ENCODE measurements around the gene FXYD3.

FXYD3 gene

DNA sequence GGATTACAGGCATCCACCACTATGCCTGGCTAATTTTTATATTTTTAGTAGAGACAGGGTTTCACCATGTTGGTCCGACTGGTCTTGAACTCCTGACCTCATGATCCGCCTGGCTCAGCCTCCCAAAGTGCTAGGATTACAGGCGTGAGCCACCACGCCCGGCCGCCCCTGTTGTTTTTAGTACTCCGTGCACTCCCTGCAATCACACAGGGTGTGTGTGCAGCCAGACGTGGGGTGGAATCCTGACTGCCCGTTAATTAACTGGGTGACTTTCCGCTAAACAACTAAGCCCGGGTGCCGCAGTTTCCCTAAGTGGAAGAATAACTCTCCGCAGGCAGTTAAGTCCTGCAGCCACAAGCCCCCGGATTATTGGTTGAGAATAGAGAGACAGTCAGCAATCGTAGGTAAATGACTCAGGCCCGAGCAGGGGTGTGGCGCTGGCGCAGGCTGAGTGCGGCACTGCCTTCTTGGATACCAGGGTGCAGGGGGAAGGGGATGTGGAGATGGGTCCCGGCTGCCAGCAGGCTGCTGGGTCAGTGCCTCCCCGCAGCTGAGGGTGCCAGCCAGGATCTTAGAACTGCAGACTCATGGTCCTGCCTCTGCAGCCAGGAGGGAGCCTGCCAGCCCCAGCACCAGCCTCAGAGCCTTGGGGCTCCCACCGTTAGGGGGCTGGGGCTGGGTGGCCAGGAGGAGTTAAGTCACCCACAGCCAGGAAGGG lies 6.1 kb upstream of the FXYD3 start:
- no peak overlapping the region for H3K4me3 ChIP-seq (ENCODE audit: low read depth in 1 of 2, low read length in 2 of 2)
- peaks cover 0 to 4% of the 10 kb centered on the region in 2 donors for H3K4me1 ChIP-seq (ENCODE audit: control insufficient read depth in 1 of 2, insufficient read depth in 2 of 2, low read length in 2 of 2)
- H3K9me3 ChIP-seq (ENCODE audit: control insufficient read depth in 1 of 2, low read length in 2 of 2): no peaks in the 10 kb centered on the region
- no peaks in the 10 kb centered on the region for H3K27me3 ChIP-seq (ENCODE audit: low read depth, low read length)
- no peaks in the 10 kb centered on the region for H3K36me3 ChIP-seq (ENCODE audit: control insufficient read depth in 1 of 2, insufficient read depth in 2 of 2, low read length in 2 of 2)
- H3K27ac ChIP-seq (ENCODE audit: low read length): no peak overlapping the region

- Histone ChIP-seq H3K27me3 (ENCODE audit: low read depth, low read length) (no peaks in the 10 kb centered on the region), H3K27ac (ENCODE audit: low read length) (no peak overlapping the region), H3K9me3 (ENCODE audit: control insufficient read depth in 1 of 2, low read length in 2 of 2) (no peaks in the 10 kb centered on the region), H3K4me1 (ENCODE audit: control insufficient read depth in 1 of 2, insufficient read depth in 2 of 2, low read length in 2 of 2) (peaks cover 0 to 8% of the 10 kb centered on the region in 2 donors), H3K36me3 (ENCODE audit: control insufficient read depth in 1 of 2, insufficient read depth in 2 of 2, low read length in 2 of 2) (no peaks in the 10 kb centered on the region), H3K4me3 (ENCODE audit: low read depth in 1 of 2, low read length in 2 of 2) (no peak overlapping the region)
These were observed 4.6 kb upstream of the FXYD3 start for GRCh38 chr19:35110974-35111373.

DNA sequence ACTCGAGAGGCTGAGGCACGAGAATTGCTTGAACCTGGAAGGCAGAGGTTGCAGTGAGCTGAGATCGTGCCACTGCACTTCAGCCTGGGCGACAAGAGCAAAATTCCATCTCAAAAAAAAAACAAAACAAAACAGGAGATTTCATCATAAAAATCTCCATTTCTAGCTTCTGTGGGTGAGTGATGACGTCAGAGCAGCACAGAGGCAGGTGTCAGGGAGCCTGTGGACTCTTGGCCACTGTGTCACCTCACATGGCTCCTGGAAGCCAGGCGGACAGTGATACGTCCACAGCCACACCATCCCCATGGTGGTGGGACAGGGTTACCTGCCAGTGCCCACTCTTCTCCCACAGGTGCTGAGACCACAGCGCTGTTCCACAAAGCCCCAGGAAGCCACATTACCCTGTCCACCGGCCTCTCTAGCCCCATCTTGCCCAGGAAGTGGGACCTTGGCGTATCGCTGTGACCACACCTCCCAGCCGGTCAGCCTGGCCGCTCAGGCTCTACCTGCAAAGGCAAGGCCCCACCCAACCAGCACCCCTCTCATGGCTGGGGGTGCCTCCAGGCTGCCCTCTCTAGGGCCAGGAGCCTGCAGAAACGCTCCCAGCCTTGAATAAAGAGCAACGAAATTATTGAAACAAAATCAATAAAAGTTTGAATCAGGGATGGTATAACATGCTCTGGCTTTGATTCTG lies 2.5 kb upstream of the FXYD3 start:
- Histone ChIP-seq H3K4me3 (ENCODE audit: low read depth in 1 of 2, low read length in 2 of 2) (no peak overlapping the region), H3K4me1 (ENCODE audit: control insufficient read depth in 1 of 2, insufficient read depth in 2 of 2, low read length in 2 of 2) (peaks cover 0 to 8% of the 10 kb centered on the region in 2 donors), H3K27me3 (ENCODE audit: low read depth, low read length) (no peaks in the 10 kb centered on the region), H3K9me3 (ENCODE audit: control insufficient read depth in 1 of 2, low read length in 2 of 2) (no peaks in the 10 kb centered on the region), H3K36me3 (ENCODE audit: control insufficient read depth in 1 of 2, insufficient read depth in 2 of 2, low read length in 2 of 2) (no peaks in the 10 kb centered on the region), H3K27ac (ENCODE audit: low read length) (no peak overlapping the region)

DNA sequence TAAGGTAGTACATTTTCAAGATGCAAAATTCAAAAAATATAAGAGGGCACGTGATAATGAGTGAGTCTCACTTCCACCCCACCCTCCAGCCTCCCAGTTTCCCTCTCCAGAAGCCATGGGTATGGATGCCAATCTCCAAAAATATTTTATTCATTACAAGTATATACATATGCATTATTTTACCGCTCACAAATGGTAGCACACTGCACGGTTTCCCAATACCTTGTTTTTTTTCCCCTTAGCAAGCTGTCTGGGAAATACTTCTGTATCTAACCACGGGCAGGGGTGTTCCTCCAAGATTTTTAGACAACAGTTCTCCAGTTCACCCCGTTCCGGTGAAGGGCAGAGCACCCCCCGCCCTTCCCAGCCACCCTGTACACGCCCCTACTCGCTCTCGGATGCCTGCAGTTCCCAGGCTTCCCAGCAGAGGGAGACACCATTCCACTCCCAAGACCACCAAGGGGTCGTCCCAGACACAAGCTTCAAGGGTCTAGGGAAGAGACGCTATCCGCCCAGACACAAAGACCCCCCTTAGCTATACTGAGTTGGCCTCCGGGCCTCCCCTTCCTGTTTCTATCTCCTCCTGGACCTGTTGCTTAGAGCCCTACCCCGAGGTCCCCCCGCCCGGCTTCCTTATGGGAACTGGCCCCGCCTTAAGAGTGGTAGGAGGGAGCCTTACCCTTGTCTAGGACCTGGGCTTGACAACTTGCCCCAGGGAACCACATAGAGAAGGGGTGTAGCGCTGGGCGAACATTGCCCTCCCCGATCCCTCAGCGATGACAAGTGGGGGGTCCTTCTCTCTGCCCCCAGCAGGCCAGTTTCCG lies 1.1 kb upstream of the FXYD3 start:
- Histone ChIP-seq H3K27me3 (ENCODE audit: low read depth, low read length) (no peaks in the 10 kb centered on the region), H3K4me3 (ENCODE audit: low read depth in 1 of 2, low read length in 2 of 2) (peak overlapping the region; percentile 39 to 46), H3K4me1 (ENCODE audit: control insufficient read depth in 1 of 2, insufficient read depth in 2 of 2, low read length in 2 of 2) (peaks cover 0 to 8% of the 10 kb centered on the region in 2 donors), H3K36me3 (ENCODE audit: control insufficient read depth in 1 of 2, insufficient read depth in 2 of 2, low read length in 2 of 2) (no peaks in the 10 kb centered on the region), H3K9me3 (ENCODE audit: control insufficient read depth in 1 of 2, low read length in 2 of 2) (no peaks in the 10 kb centered on the region), H3K27ac (ENCODE audit: low read length) (peak overlapping the region; percentile 39)

DNA sequence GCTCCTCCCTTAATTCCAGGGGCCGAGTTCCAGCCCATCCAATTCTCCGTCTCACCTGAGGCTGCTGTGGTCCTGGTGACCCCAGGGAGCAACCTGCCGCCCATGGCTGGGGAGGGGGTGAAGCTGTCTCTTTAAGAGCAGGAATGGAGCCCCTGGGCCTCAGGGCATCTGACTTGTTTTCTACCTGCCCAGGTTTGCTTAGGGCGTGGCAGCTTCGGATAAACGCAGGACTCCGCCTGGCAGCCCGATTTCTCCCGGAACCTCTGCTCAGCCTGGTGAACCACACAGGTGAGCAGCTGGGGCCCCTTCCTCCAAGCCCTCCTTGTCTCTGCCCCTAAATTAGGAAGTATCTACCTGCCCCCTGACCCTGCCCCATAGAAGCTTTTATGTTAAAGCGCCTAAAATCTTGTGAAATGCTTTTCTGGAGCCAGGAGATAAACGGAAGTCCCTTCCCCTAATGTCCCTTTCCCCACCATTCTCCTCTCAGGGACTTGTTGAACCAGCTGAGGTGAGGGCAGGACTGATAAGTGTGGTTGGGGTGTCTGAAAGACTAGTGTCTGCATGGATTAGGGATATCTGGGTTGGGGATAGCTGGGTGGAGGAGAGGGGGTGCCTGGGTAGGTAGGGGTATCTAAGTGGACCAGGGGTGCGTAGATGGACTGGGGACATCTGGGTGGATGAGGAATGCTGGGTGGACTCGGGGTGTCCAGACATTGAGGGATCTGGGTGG lies 614 bp downstream of the FXYD3 start:
- no peaks in the 10 kb centered on the region for H3K36me3 ChIP-seq (ENCODE audit: control insufficient read depth in 1 of 2, insufficient read depth in 2 of 2, low read length in 2 of 2)
- no peaks in the 10 kb centered on the region for H3K27me3 ChIP-seq (ENCODE audit: low read depth, low read length)
- H3K4me1 ChIP-seq (ENCODE audit: control insufficient read depth in 1 of 2, insufficient read depth in 2 of 2, low read length in 2 of 2): peaks cover 6 to 8% of the 10 kb centered on the region in 2 donors
- H3K9me3 ChIP-seq (ENCODE audit: control insufficient read depth in 1 of 2, low read length in 2 of 2): no peaks in the 10 kb centered on the region
- peak overlapping the region; percentile 11 to 61 for H3K4me3 ChIP-seq (ENCODE audit: low read depth in 1 of 2, low read length in 2 of 2)
- peak overlapping the region; percentile 90 for H3K27ac ChIP-seq (ENCODE audit: low read length)

GRCh38 chr19:35117116-35117515 lies 1.5 kb downstream of the FXYD3 start:
- Histone ChIP-seq H3K9me3 (ENCODE audit: control insufficient read depth in 1 of 2, low read length in 2 of 2) (no peaks in the 10 kb centered on the region), H3K4me1 (ENCODE audit: control insufficient read depth in 1 of 2, insufficient read depth in 2 of 2, low read length in 2 of 2) (peaks cover 6 to 8% of the 10 kb centered on the region in 2 donors), H3K36me3 (ENCODE audit: control insufficient read depth in 1 of 2, insufficient read depth in 2 of 2, low read length in 2 of 2) (no peaks in the 10 kb centered on the region), H3K27ac (ENCODE audit: low read length) (peak overlapping the region; percentile 90), H3K27me3 (ENCODE audit: low read depth, low read length) (no peaks in the 10 kb centered on the region), H3K4me3 (ENCODE audit: low read depth in 1 of 2, low read length in 2 of 2) (peak overlapping the region in 1 of 2 donors; percentile 16)

DNA sequence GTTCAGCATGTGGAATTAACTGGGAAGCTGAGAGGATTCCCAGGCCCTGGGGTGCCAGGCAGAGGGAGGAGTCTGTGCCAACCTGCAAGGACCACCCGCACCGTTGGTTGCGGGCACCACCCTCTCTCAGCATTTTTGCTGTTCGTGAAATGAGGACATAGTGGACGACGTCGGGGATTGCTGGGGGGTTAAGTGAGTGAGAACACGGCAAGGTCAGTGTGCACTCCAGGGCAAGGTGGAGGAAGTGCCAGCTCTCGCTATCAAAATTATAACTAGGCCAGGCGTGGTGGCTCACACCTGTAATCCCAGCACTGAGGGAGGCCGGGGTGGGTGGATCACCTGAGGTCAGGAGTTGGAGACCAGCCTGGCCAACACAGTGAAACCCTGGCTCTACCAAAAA lies 2.2 kb downstream of the FXYD3 start:
- Histone ChIP-seq H3K4me1 (ENCODE audit: control insufficient read depth in 1 of 2, insufficient read depth in 2 of 2, low read length in 2 of 2) (peaks cover 6 to 8% of the 10 kb centered on the region in 2 donors), H3K4me3 (ENCODE audit: low read depth in 1 of 2, low read length in 2 of 2) (no peak overlapping the region), H3K9me3 (ENCODE audit: control insufficient read depth in 1 of 2, low read length in 2 of 2) (no peaks in the 10 kb centered on the region), H3K36me3 (ENCODE audit: control insufficient read depth in 1 of 2, insufficient read depth in 2 of 2, low read length in 2 of 2) (no peaks in the 10 kb centered on the region), H3K27me3 (ENCODE audit: low read depth, low read length) (no peaks in the 10 kb centered on the region), H3K27ac (ENCODE audit: low read length) (no peak overlapping the region)

DNA sequence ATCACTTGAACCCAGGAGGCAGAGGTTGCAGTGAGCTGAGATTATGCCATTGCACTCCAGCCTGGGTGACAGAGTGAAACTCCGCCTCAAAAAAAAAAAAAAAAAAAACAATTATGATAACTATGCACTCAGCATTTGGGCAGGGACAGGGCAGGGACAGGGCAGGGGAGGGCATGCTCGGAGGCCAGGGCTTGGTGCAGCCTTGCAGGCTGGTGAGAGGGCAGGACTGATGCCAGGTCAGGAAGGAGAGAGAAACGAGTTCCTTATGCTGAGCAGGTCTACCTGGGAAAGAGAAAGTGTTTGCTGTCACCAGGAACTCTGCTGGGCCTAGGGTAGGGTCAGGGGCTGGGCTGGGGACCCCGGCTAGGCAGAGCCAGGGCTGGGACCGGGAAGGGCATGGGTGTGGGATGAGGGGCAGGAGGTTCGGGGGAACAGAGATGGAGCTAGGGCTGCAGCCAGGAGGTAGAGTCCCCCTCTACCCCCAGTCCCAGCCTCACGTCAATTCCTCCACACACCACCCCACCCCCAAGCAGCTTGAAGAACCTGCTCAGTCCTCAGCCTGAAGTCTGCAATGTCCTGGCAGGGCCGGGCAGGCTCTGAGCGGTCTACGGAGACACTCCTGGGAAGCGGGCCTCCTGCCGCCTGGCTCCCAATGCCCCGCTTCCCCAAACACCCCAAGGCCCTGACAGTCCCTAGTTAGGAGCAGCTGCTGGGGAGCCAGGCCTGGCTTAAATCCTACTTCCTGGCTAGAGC lies 2.8 kb downstream of the FXYD3 start:
- no peaks in the 10 kb centered on the region for H3K27me3 ChIP-seq (ENCODE audit: low read depth, low read length)
- H3K36me3 ChIP-seq (ENCODE audit: control insufficient read depth in 1 of 2, insufficient read depth in 2 of 2, low read length in 2 of 2): peaks cover 0 to 4% of the 10 kb centered on the region in 2 donors
- H3K4me3 ChIP-seq (ENCODE audit: low read depth in 1 of 2, low read length in 2 of 2): no peak overlapping the region
- H3K4me1 ChIP-seq (ENCODE audit: control insufficient read depth in 1 of 2, insufficient read depth in 2 of 2, low read length in 2 of 2): peaks cover 6 to 9% of the 10 kb centered on the region in 2 donors
- H3K27ac ChIP-seq (ENCODE audit: low read length): no peak overlapping the region
- H3K9me3 ChIP-seq (ENCODE audit: control insufficient read depth in 1 of 2, low read length in 2 of 2): no peaks in the 10 kb centered on the region

- no peaks in the 10 kb centered on the region for H3K27me3 ChIP-seq (ENCODE audit: low read depth, low read length)
- H3K4me3 ChIP-seq (ENCODE audit: low read depth in 1 of 2, low read length in 2 of 2): no peak overlapping the region
- H3K9me3 ChIP-seq (ENCODE audit: control insufficient read depth in 1 of 2, low read length in 2 of 2): no peaks in the 10 kb centered on the region
- no peak overlapping the region for H3K27ac ChIP-seq (ENCODE audit: low read length)
- H3K4me1 ChIP-seq (ENCODE audit: control insufficient read depth in 1 of 2, insufficient read depth in 2 of 2, low read length in 2 of 2): peaks cover 10 to 13% of the 10 kb centered on the region in 2 donors
- peaks cover 0 to 6% of the 10 kb centered on the region in 2 donors for H3K36me3 ChIP-seq (ENCODE audit: control insufficient read depth in 1 of 2, insufficient read depth in 2 of 2, low read length in 2 of 2)
These were observed 3.5 kb downstream of the FXYD3 start for GRCh38 chr19:35119091-35119490.

GRCh38 chr19:35119578-35120155 lies 4.0 kb downstream of the FXYD3 start:
- no peak overlapping the region for H3K4me3 ChIP-seq (ENCODE audit: low read depth in 1 of 2, low read length in 2 of 2)
- peaks cover 10 to 14% of the 10 kb centered on the region in 2 donors for H3K4me1 ChIP-seq (ENCODE audit: control insufficient read depth in 1 of 2, insufficient read depth in 2 of 2, low read length in 2 of 2)

More at GRCh38 chr19:35119578-35120155, 4.0 kb downstream of the FXYD3 start:
- Histone ChIP-seq H3K9me3 (ENCODE audit: control insufficient read depth in 1 of 2, low read length in 2 of 2) (no peaks in the 10 kb centered on the region), H3K36me3 (ENCODE audit: control insufficient read depth in 1 of 2, insufficient read depth in 2 of 2, low read length in 2 of 2) (peaks cover 0 to 10% of the 10 kb centered on the region in 2 donors), H3K27ac (ENCODE audit: low read length) (no peak overlapping the region), H3K27me3 (ENCODE audit: low read depth, low read length) (no peaks in the 10 kb centered on the region)
